H9 (cell line): Measurements from ENCODE around the gene ZBP1. TPM values are rescaled to one million over a fixed set of nuclear protein-coding genes. Genes with fewer than 3 reads are reported as not detected.

Experiments
- DNase-seq: peaks from one replicate; pipeline ENCODE4 v3.0.0-alpha.2; 2017
- H2AFZ ChIP-seq: one replicate; pipeline ENCODE4 v1.6.1; 2013; ENCODE audit warnings: mild to moderate bottlenecking, low read length, control low read depth, moderate library complexity
- H2AK5ac ChIP-seq: 2 replicates; pipeline ENCODE4 v1.6.1; 2013; ENCODE audit warnings: low read length, control low read depth, mixed read lengths; ENCODE audit not compliant: insufficient read length
- H2BK120ac ChIP-seq: one replicate; pipeline ENCODE4 v1.6.1; 2013; ENCODE audit warnings: low read depth, mild to moderate bottlenecking, low read length, control low read depth, inconsistent platforms; ENCODE audit not compliant: poor library complexity, severe bottlenecking
- H2BK12ac ChIP-seq: 2 replicates; pipeline ENCODE4 v1.6.1; 2013; ENCODE audit warnings: low read length, control low read depth, mixed read lengths, low read depth; ENCODE audit not compliant: insufficient read length
- H2BK15ac ChIP-seq: 2 replicates; pipeline ENCODE4 v1.6.1; 2013; ENCODE audit warnings: low read depth, low read length, control low read depth
- H2BK20ac ChIP-seq: one replicate; pipeline ENCODE4 v1.6.1; 2013; ENCODE audit warnings: low read depth, mild to moderate bottlenecking, low read length, control low read depth, inconsistent platforms; ENCODE audit not compliant: poor library complexity, severe bottlenecking
- H2BK5ac ChIP-seq: 2 replicates; pipeline ENCODE4 v1.6.1; 2013; ENCODE audit warnings: low read length, control low read depth, mixed read lengths; ENCODE audit not compliant: insufficient read length
- H3K14ac ChIP-seq: 2 replicates; pipeline ENCODE4 v1.6.1; 2013; ENCODE audit warnings: low read length, control low read depth; ENCODE audit not compliant: insufficient read depth
- H3K18ac ChIP-seq: 2 replicates; pipeline ENCODE4 v1.6.1; 2013; ENCODE audit warnings: low read depth, mild to moderate bottlenecking, mixed read lengths, low read length, control low read depth; ENCODE audit not compliant: insufficient read length
- H3K23ac ChIP-seq: 2 replicates; pipeline ENCODE4 v1.6.1; 2013; ENCODE audit warnings: low read length, control low read depth, mixed read lengths, low read depth; ENCODE audit not compliant: insufficient read length
- H3K23me2 ChIP-seq: 2 replicates; pipeline ENCODE4 v1.6.1; 2013; ENCODE audit warnings: low read depth, mild to moderate bottlenecking, mixed read lengths, low read length, control low read depth; ENCODE audit not compliant: insufficient read length, poor library complexity, severe bottlenecking
- H3K27ac ChIP-seq: 2 replicates; pipeline ENCODE4 v1.5.1; 2013; ENCODE audit warnings: low read length, control low read depth, mixed read lengths, low read depth; ENCODE audit not compliant: insufficient read length
- H3K27me3 ChIP-seq: 2 replicates; pipeline ENCODE4 v1.6.1; 2013; ENCODE audit warnings: low read length, control low read depth, inconsistent platforms; ENCODE audit not compliant: insufficient read depth
- H3K4ac ChIP-seq: 2 replicates; pipeline ENCODE4 v1.6.1; 2013; ENCODE audit warnings: low read depth, mild to moderate bottlenecking, control low read depth, inconsistent platforms, low read length, moderate library complexity
- H3K4me1 ChIP-seq: 2 replicates; pipeline ENCODE4 v1.6.1; 2013; ENCODE audit warnings: low read length, control low read depth, inconsistent platforms; ENCODE audit not compliant: insufficient read depth
- H3K4me2 ChIP-seq: 2 replicates; pipeline ENCODE4 v1.6.1; 2013; ENCODE audit warnings: low read length, control low read depth, mixed read lengths; ENCODE audit not compliant: insufficient read length, insufficient read depth
- H3K56ac ChIP-seq: 2 replicates; pipeline ENCODE4 v1.6.1; 2013; ENCODE audit warnings: low read depth, mild to moderate bottlenecking, mixed read lengths, low read length, control low read depth; ENCODE audit not compliant: insufficient read length
- H3K79me1 ChIP-seq: 2 replicates; pipeline ENCODE4 v1.6.1; 2013; ENCODE audit warnings: low read depth, mild to moderate bottlenecking, moderate library complexity, low read length, control low read depth, inconsistent platforms; ENCODE audit not compliant: insufficient read depth, poor library complexity, severe bottlenecking
- H3K79me2 ChIP-seq: 2 replicates; pipeline ENCODE4 v1.6.1; 2013; ENCODE audit warnings: low read length, control low read depth, inconsistent platforms; ENCODE audit not compliant: insufficient read depth
- H3K9ac ChIP-seq: 2 replicates; pipeline ENCODE4 v1.6.1; 2013; ENCODE audit warnings: low read length, control low read depth, mixed read lengths; ENCODE audit not compliant: insufficient read length; ENCODE audit errors: extremely low read depth
- H3K9me3 ChIP-seq: one replicate; pipeline ENCODE4 v1.6.1; 2013; ENCODE audit warnings: low read depth, low read length, inconsistent platforms; ENCODE audit not compliant: control insufficient read depth
- H3T11ph ChIP-seq: one replicate; pipeline ENCODE4 v1.6.1; 2013; ENCODE audit warnings: mild to moderate bottlenecking, low read length, control low read depth, inconsistent platforms
- H4K20me1 ChIP-seq: one replicate; pipeline ENCODE4 v1.6.1; 2013; ENCODE audit not compliant: control insufficient read depth, insufficient read length, insufficient read depth
- H4K5ac ChIP-seq: 2 replicates; pipeline ENCODE4 v1.6.1; 2013; ENCODE audit warnings: low read depth, mild to moderate bottlenecking, mixed read lengths, low read length, control low read depth; ENCODE audit not compliant: insufficient read length
- H4K8ac ChIP-seq: replicated peaks from 2 replicates; pipeline ENCODE4 v1.6.1; 2013; ENCODE audit warnings: low read length, control low read depth, mixed read lengths, low read depth; ENCODE audit not compliant: insufficient read length
- H4K91ac ChIP-seq: 2 replicates; pipeline ENCODE4 v1.6.1; 2013; ENCODE audit warnings: low read depth, mild to moderate bottlenecking, moderate library complexity, mixed read lengths, low read length, control low read depth; ENCODE audit not compliant: insufficient read length
- H3K27ac Mint-ChIP-seq, 3 experiments: 2 replicates in 2 of 3; 3 replicates in 1 of 3; pipeline ENCODE4 v1.8.0; 2020 to 2021; ENCODE audit warnings: mixed read lengths in 3 of 3, mild to moderate bottlenecking in 1 of 3, moderate library complexity in 1 of 3
- H3K27me3 Mint-ChIP-seq: 2 replicates; pipeline ENCODE4 v1.8.0; 2021; ENCODE audit warnings: low read depth, mild to moderate bottlenecking, moderate library complexity, mixed read lengths
- H3K36me3 Mint-ChIP-seq, 3 experiments: 2 replicates in 2 of 3; 3 replicates in 1 of 3; pipeline ENCODE4 v1.8.0; 2020 to 2021; ENCODE audit warnings: low read depth in 3 of 3, mixed read lengths in 3 of 3; ENCODE audit not compliant: insufficient read depth in 1 of 3
- H3K4me1 Mint-ChIP-seq, 2 experiments: 2 replicates each; pipeline ENCODE4 v1.8.0; 2020; ENCODE audit warnings: mixed read lengths in 2 of 2
- H3K4me3 Mint-ChIP-seq, 2 experiments: 2 replicates in 1 of 2; 3 replicates in 1 of 2; pipeline ENCODE4 v1.8.0; 2020 to 2021; ENCODE audit warnings: mild to moderate bottlenecking in 2 of 2, mixed read lengths in 2 of 2, moderate library complexity in 1 of 2
- H3K9me3 Mint-ChIP-seq, 2 experiments: 2 replicates in 1 of 2; 3 replicates in 1 of 2; pipeline ENCODE4 v1.8.0; 2020; ENCODE audit warnings: mild to moderate bottlenecking in 2 of 2, mixed read lengths in 2 of 2, moderate library complexity in 1 of 2
- CTCF ChIP-seq: fragments of 200-600 bp; sonication (generic); conservative IDR thresholded peaks from 3 replicates; pipeline ENCODE4 v1.8.0; 2021; ENCODE audit warnings: antibody characterized with exemption, mild to moderate bottlenecking
- WGBS: extraction: QIAGEN DNeasy Blood & Tissue Kit; methylation state at CpG from one replicate; pipeline ENCODE4 v1.1.7; 2013; ENCODE audit warnings: missing lambda C conversion rate, low lambda C conversion rate, mixed read lengths; ENCODE audit not compliant: insufficient read length; ENCODE audit errors: extremely low coverage; 5-methylcytosine and 5-hydroxymethylcytosine counted together
- total RNA-seq: library from RNA; stranded (reverse); gene quantifications from 2 replicates; pipeline ENCODE4 v1.2.1, GENCODE V29; 2021

The ZBP1 gene
- total RNA-seq, 1 experiment from 2014 or later, result not detected

GRCh38 chr20:57589728-57590484 is 30.3 kb downstream of the ZBP1 start:
- H3K4me3 Mint-ChIP-seq, result no peak overlapping the region
- WGBS, result no CpG with 5 or more reads among the region's 16 CpGs
- Histone ChIP-seq H3K79me1 (no peaks in the 10 kb centered on the region), H4K91ac (no peak overlapping the region), H3K18ac (no peak overlapping the region), H4K8ac (no peak overlapping the region), H2AFZ (no peak overlapping the region), H3K23me2 (no peaks in the 10 kb centered on the region), H2BK12ac (no peak overlapping the region), H3K9ac (no peak overlapping the region), H4K5ac (no peak overlapping the region), H3K23ac (no peak overlapping the region), H2AK5ac (no peak overlapping the region), H2BK5ac (no peak overlapping the region), H4K20me1 (no peaks in the 10 kb centered on the region), H3K79me2 (no peaks in the 10 kb centered on the region), H3K4me2 (no peak overlapping the region), H3K9me3 (no peaks in the 10 kb centered on the region), H3K4ac (no peak overlapping the region), H3K27ac (no peak overlapping the region), H2BK120ac (no peak overlapping the region), H3T11ph (no peak overlapping the region), H2BK15ac (no peak overlapping the region), H2BK20ac (no peak overlapping the region), H3K27me3 (no peaks in the 10 kb centered on the region), H3K14ac (no peak overlapping the region; the same call in 1 of the 2 replicates), H3K56ac (no peak overlapping the region), H3K4me1 (no peaks in the 10 kb centered on the region)
- no peaks in the 10 kb centered on the region for H3K36me3 Mint-ChIP-seq
- H3K27ac Mint-ChIP-seq, result no peak overlapping the region; a peak in 2 of 7 replicates
- TF ChIP-seq CTCF, result no peak
- H3K9me3 Mint-ChIP-seq, result peaks cover 0 to 9% of the 10 kb centered on the region in 2 experiments; a peak in 3 of 5 replicates
- no peak for DNase-seq
- H3K4me1 Mint-ChIP-seq, result peaks cover 5 to 36% of the 10 kb centered on the region in 2 experiments
- H3K27me3 Mint-ChIP-seq, result peaks cover 6% of the 10 kb centered on the region
